SK-N-DZ (cell line): ENCODE results near the gene TMEM63C.

ENCODE experiments used
- DNase-seq: peaks from one replicate; pipeline ENCODE4 v3.0.0-alpha.2; 2015; ENCODE audit warnings: low spot score

TMEM63C gene

GRCh38 chr14:77220246-77221017, 38.8 kb downstream of the TMEM63C start:
- DNase-seq, result no peak

GRCh38 chr14:77221241-77221871, 39.8 kb downstream of the TMEM63C start:
- DNase-seq, result no peak

GRCh38 chr14:77222546-77223225, 41.1 kb downstream of the TMEM63C start:
- DNase-seq, result no peak

- no peak for DNase-seq
Measured at GRCh38 chr14:77224212-77224611, 42.6 kb downstream of the TMEM63C start.

- DNase-seq, result no peak
Measured at GRCh38 chr14:77225254-77225653, 43.7 kb downstream of the TMEM63C start.

- no peak for DNase-seq
Measured at GRCh38 chr14:77225892-77226557, 44.4 kb downstream of the TMEM63C start.

- no peak for DNase-seq
Measured at GRCh38 chr14:77228056-77228455, 46.5 kb downstream of the TMEM63C start.

- no peak for DNase-seq
Measured at GRCh38 chr14:77230914-77231313, 49.3 kb downstream of the TMEM63C start.

GRCh38 chr14:77231721-77232120, 50.1 kb downstream of the TMEM63C start:
- DNase-seq, result no peak

GRCh38 chr14:77236814-77237213, 55.2 kb downstream of the TMEM63C start:
- no peak for DNase-seq

GRCh38 chr14:77238356-77238755, 56.8 kb downstream of the TMEM63C start:
- DNase-seq, result no peak

GRCh38 chr14:77238996-77239395, 57.4 kb downstream of the TMEM63C start:
- no peak for DNase-seq

- no peak for DNase-seq
Measured at GRCh38 chr14:77239412-77239811, 57.8 kb downstream of the TMEM63C start.

GRCh38 chr14:77240336-77240915, 58.8 kb downstream of the TMEM63C start:
- DNase-seq, result no peak

GRCh38 chr14:77241955-77242354, 60.4 kb downstream of the TMEM63C start:
- DNase-seq, result no peak

GRCh38 chr14:77242752-77243151, 61.2 kb downstream of the TMEM63C start:
- DNase-seq, result no peak

- DNase-seq, result no peak
Measured at GRCh38 chr14:77243853-77244252, 62.3 kb downstream of the TMEM63C start.

- no peak for DNase-seq
Measured at GRCh38 chr14:77245820-77246219, 64.2 kb downstream of the TMEM63C start.

- DNase-seq, result no peak
Measured at GRCh38 chr14:77246784-77247183, 65.2 kb downstream of the TMEM63C start.

GRCh38 chr14:77248666-77249065, 67.1 kb downstream of the TMEM63C start:
- DNase-seq, result no peak

- no peak for DNase-seq
Measured at GRCh38 chr14:77249286-77249685, 67.7 kb downstream of the TMEM63C start.

GRCh38 chr14:77250927-77251326, 69.3 kb downstream of the TMEM63C start:
- DNase-seq, result no peak
